Astrocyte of the cerebellum (primary cell): Measurements from ENCODE around the gene RNF175.

ENCODE experiments used
- DNase-seq: peaks from one replicate; pipeline ENCODE4 v3.0.0-alpha.2; 2011; ENCODE audit warnings: low read depth
- H3K4me3 ChIP-seq: 2 replicates; pipeline ENCODE4 v1.5.1; 2011; ENCODE audit warnings: mild to moderate bottlenecking, low read depth, low read length, moderate library complexity
- in situ Hi-C: cut with HindIII; loops from 2 replicates; pipeline ENCODE4 v1.10.0; 2017; ENCODE audit warnings: low sequenced_read_pairs
- TF ChIP-seq, protein P1 (sequence below): IDR thresholded peaks from 2 replicates; pipeline ENCODE4 v1.5.1; 2012; ENCODE audit warnings: low read length, low read depth, moderate library complexity, mild to moderate bottlenecking; ENCODE audit errors: missing control alignments

RNF175 gene

GRCh38 chr4:153785910-153786721 lies 26.3 kb upstream of the RNF175 start:
- TF ChIP-seq, protein P1, sequence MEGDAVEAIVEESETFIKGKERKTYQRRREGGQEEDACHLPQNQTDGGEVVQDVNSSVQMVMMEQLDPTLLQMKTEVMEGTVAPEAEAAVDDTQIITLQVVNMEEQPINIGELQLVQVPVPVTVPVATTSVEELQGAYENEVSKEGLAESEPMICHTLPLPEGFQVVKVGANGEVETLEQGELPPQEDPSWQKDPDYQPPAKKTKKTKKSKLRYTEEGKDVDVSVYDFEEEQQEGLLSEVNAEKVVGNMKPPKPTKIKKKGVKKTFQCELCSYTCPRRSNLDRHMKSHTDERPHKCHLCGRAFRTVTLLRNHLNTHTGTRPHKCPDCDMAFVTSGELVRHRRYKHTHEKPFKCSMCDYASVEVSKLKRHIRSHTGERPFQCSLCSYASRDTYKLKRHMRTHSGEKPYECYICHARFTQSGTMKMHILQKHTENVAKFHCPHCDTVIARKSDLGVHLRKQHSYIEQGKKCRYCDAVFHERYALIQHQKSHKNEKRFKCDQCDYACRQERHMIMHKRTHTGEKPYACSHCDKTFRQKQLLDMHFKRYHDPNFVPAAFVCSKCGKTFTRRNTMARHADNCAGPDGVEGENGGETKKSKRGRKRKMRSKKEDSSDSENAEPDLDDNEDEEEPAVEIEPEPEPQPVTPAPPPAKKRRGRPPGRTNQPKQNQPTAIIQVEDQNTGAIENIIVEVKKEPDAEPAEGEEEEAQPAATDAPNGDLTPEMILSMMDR: peak; percentile 43
- no peak for DNase-seq

GRCh38 chr4:153784166-153784699 lies 24.4 kb upstream of the RNF175 start:
- DNase-seq: no peak
- TF ChIP-seq, protein P1: no peak
- in situ Hi-C loops: no loop called here
- H3K4me3 ChIP-seq: no peak overlapping the region

More at GRCh38 chr4:153785910-153786721, 26.3 kb upstream of the RNF175 start:
- in situ Hi-C loops: no loop called here
- peak overlapping the region; percentile 17 for H3K4me3 ChIP-seq

DNA sequence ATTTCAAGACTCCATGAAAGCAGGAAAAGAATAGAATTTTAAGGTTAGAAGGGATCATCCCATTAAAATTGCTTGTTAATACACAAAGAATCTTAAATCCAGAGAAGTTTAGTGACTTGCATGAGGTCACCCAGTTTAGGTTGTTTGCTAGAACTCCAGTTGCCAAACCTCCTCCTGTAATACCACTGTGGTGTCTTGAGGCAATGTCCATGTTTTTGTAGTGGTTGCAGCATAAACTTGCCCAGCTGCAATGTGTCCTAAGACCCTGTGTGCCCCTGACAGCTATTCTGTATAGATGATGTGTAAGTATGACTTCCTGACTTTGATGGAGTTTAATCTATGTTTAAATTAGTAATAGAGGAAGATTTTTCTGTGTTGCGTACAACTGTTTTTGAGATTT lies 22.8 kb upstream of the RNF175 start:
- in situ Hi-C loops: no loop called here
- no peak for DNase-seq
- no peak overlapping the region for H3K4me3 ChIP-seq
- TF ChIP-seq, protein P1: no peak

DNA sequence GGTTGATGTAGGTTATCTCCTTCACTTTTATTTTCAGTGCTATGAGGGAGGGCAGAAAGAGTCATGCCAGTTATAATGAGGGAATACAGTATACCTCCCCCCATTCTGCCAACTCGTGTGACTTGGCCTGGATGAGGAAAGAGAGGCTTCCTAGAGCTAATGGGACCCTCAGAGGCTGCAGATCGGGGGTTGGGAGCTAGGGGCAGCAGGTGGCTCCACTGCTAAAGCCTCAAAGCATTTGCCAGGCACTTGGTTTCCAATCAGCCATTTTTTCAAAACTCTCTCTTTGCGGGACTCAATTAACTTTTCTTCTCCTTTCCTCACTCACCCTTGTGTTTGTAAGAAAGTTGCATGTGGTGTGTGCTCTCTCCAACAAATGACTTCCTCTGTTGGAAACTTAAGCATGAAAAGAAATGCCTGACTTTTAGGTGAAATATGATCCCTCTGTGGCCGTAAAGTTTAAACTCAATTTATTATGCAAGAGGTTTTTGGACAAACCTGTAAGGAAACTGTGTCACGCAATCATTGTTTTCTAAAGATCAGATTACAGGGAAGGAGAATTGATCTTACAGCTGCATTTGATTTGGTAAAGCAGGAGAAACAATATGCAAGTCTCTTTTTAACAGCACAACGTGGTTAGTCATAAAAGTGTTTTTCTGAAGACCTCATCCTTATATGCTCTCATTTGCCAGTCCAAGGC lies 22.0 kb upstream of the RNF175 start:
- TF ChIP-seq, protein P1: no peak
- H3K4me3 ChIP-seq: no peak overlapping the region
- DNase-seq: peak; percentile 74
- in situ Hi-C loops: no loop called here

- DNase-seq: no peak
- TF ChIP-seq, protein P1: no peak
- in situ Hi-C loops: no loop called here
These were observed 21.5 kb upstream of the RNF175 start for GRCh38 chr4:153781280-153781679.

DNA sequence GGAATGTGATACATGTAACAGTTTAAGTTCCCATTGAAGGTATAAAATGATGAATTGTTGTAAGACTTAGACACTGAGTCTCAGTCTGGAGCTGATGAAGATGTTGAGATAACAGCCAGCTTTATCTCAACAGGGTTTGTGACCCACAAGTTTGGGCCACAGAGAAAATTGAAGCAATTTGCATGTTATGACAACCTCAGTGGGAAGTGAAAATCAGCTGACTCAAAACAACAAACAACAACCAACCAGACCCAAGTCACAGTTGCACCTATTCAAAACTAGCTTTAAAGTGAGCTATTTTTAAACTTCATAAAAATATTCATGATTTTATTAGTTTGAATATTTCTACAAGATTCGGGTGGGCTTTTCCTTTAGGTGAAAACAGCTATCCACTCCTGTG lies 21.1 kb upstream of the RNF175 start:
- in situ Hi-C loops: no loop called here
- TF ChIP-seq, protein P1: no peak

More at GRCh38 chr4:153781280-153781679, 21.5 kb upstream of the RNF175 start:
- no peak overlapping the region for H3K4me3 ChIP-seq

More for the DNA sequence above, 21.1 kb upstream of the RNF175 start:
- H3K4me3 ChIP-seq: no peak overlapping the region
- no peak for DNase-seq
